Neuron (in vitro differentiated cells): ENCODE results near the gene PPP1R15A.

Source experiments
- H2AFZ ChIP-seq: one replicate; pipeline ENCODE4 v1.6.1; 2013; ENCODE audit warnings: low read depth, mild to moderate bottlenecking, inconsistent platforms, low read length, moderate library complexity
- H3K27me3 ChIP-seq: one replicate; pipeline ENCODE4 v1.6.1; 2013; ENCODE audit warnings: low read length; ENCODE audit not compliant: insufficient read depth
- H3K36me3 ChIP-seq: one replicate; pipeline ENCODE4 v1.6.1; 2013; ENCODE audit warnings: low read length; ENCODE audit not compliant: insufficient read depth
- H3K4me1 ChIP-seq: one replicate; pipeline ENCODE4 v1.6.1; 2013; ENCODE audit warnings: low read length; ENCODE audit not compliant: insufficient read depth
- H3K4me3 ChIP-seq: 2 replicates; pipeline ENCODE4 v1.5.1; 2013; ENCODE audit warnings: mild to moderate bottlenecking, low read length, moderate library complexity
- H3K9me3 ChIP-seq: one replicate; pipeline ENCODE4 v1.6.1; 2013; ENCODE audit warnings: low read length

The PPP1R15A gene

GRCh38 chr19:48872182-48872883 is at the start of gene PPP1R15A:
TSS of gene PPP1R15A (plus strand) at chr19:48872421. CDS start at chr19:48873234, 813 bp downstream.
- Histone ChIP-seq H3K27me3 (no peaks in the 10 kb centered on the region), H3K9me3 (no peaks in the 10 kb centered on the region), H3K4me3 (peak within 1 kb of the TSS; percentile 79), H2AFZ (peak within 1 kb of the TSS; percentile 6), H3K4me1 (peaks cover 55% of the 10 kb centered on the region), H3K36me3 (peaks cover 23% of the 10 kb centered on the region)

GRCh38 chr19:48822514-48822913 is 49.7 kb upstream of the PPP1R15A start:
- H3K27me3 ChIP-seq = no peaks in the 10 kb centered on the region
- H3K36me3 ChIP-seq = no peaks in the 10 kb centered on the region
- H3K9me3 ChIP-seq = peaks cover 5% of the 10 kb centered on the region
- no peak overlapping the region for H2AFZ ChIP-seq
- H3K4me1 ChIP-seq = no peaks in the 10 kb centered on the region
- no peak overlapping the region for H3K4me3 ChIP-seq

- Histone ChIP-seq H3K9me3 (peaks cover 5% of the 10 kb centered on the region), H3K4me3 (no peak overlapping the region), H3K36me3 (no peaks in the 10 kb centered on the region), H3K27me3 (no peaks in the 10 kb centered on the region), H2AFZ (no peak overlapping the region), H3K4me1 (no peaks in the 10 kb centered on the region)
Measured at GRCh38 chr19:48826606-48827020, 45.6 kb upstream of the PPP1R15A start.

GRCh38 chr19:48830088-48830487 is 42.1 kb upstream of the PPP1R15A start:
- H3K4me3 ChIP-seq = no peak overlapping the region
- H2AFZ ChIP-seq = no peak overlapping the region
- H3K9me3 ChIP-seq = no peaks in the 10 kb centered on the region

GRCh38 chr19:48830965-48831364 is 41.3 kb upstream of the PPP1R15A start:
- Histone ChIP-seq H2AFZ (no peak overlapping the region), H3K27me3 (no peaks in the 10 kb centered on the region), H3K36me3 (no peaks in the 10 kb centered on the region), H3K9me3 (no peaks in the 10 kb centered on the region), H3K4me1 (no peaks in the 10 kb centered on the region), H3K4me3 (no peak overlapping the region)

More at GRCh38 chr19:48830088-48830487, 42.1 kb upstream of the PPP1R15A start:
- Histone ChIP-seq H3K36me3 (no peaks in the 10 kb centered on the region), H3K4me1 (no peaks in the 10 kb centered on the region), H3K27me3 (no peaks in the 10 kb centered on the region)

- Histone ChIP-seq H3K4me3 (no peak overlapping the region), H3K36me3 (no peaks in the 10 kb centered on the region), H2AFZ (no peak overlapping the region), H3K27me3 (no peaks in the 10 kb centered on the region), H3K9me3 (no peaks in the 10 kb centered on the region), H3K4me1 (no peaks in the 10 kb centered on the region)
Measured at GRCh38 chr19:48833049-48833448, 39.2 kb upstream of the PPP1R15A start.

GRCh38 chr19:48833977-48834376 is 38.2 kb upstream of the PPP1R15A start:
- Histone ChIP-seq H2AFZ (no peak overlapping the region), H3K9me3 (no peaks in the 10 kb centered on the region), H3K36me3 (no peaks in the 10 kb centered on the region), H3K4me1 (no peaks in the 10 kb centered on the region), H3K4me3 (no peak overlapping the region), H3K27me3 (no peaks in the 10 kb centered on the region)

GRCh38 chr19:48835734-48836088 is 36.5 kb upstream of the PPP1R15A start:
- H2AFZ ChIP-seq = no peak overlapping the region
- no peaks in the 10 kb centered on the region for H3K36me3 ChIP-seq
- H3K4me1 ChIP-seq = no peaks in the 10 kb centered on the region
- no peak overlapping the region for H3K4me3 ChIP-seq
- no peaks in the 10 kb centered on the region for H3K9me3 ChIP-seq
- no peaks in the 10 kb centered on the region for H3K27me3 ChIP-seq

- Histone ChIP-seq H3K9me3 (no peaks in the 10 kb centered on the region), H3K4me1 (no peaks in the 10 kb centered on the region), H3K36me3 (no peaks in the 10 kb centered on the region), H3K27me3 (no peaks in the 10 kb centered on the region), H3K4me3 (no peak within 1 kb of the TSS), H2AFZ (no peak within 1 kb of the TSS)
Measured at GRCh38 chr19:48836089-48837017, 35.9 kb upstream of the PPP1R15A start, which contains the start of gene HSD17B14. TSS of gene HSD17B14 (minus strand) at chr19:48836491. CDS start at chr19:48836411, 80 bp downstream.

- Histone ChIP-seq H3K4me1 (no peaks in the 10 kb centered on the region), H3K27me3 (no peaks in the 10 kb centered on the region), H3K4me3 (no peak overlapping the region), H3K36me3 (no peaks in the 10 kb centered on the region), H3K9me3 (no peaks in the 10 kb centered on the region), H2AFZ (no peak overlapping the region)
Measured at GRCh38 chr19:48837051-48837524, 35.1 kb upstream of the PPP1R15A start.

- Histone ChIP-seq H3K9me3 (no peaks in the 10 kb centered on the region), H2AFZ (no peak overlapping the region), H3K36me3 (no peaks in the 10 kb centered on the region), H3K27me3 (no peaks in the 10 kb centered on the region), H3K4me1 (no peaks in the 10 kb centered on the region), H3K4me3 (no peak overlapping the region)
Measured at GRCh38 chr19:48837687-48838086, 34.5 kb upstream of the PPP1R15A start.

GRCh38 chr19:48841047-48841446 is 31.2 kb upstream of the PPP1R15A start:
- H3K36me3 ChIP-seq = no peaks in the 10 kb centered on the region
- no peaks in the 10 kb centered on the region for H3K9me3 ChIP-seq

GRCh38 chr19:48841571-48841970 is 30.6 kb upstream of the PPP1R15A start:
- Histone ChIP-seq H3K4me3 (no peak overlapping the region), H3K4me1 (no peaks in the 10 kb centered on the region), H3K27me3 (no peaks in the 10 kb centered on the region), H2AFZ (no peak overlapping the region), H3K36me3 (no peaks in the 10 kb centered on the region), H3K9me3 (no peaks in the 10 kb centered on the region)

More at GRCh38 chr19:48841047-48841446, 31.2 kb upstream of the PPP1R15A start:
- Histone ChIP-seq H3K4me3 (no peak overlapping the region), H3K4me1 (no peaks in the 10 kb centered on the region), H2AFZ (no peak overlapping the region), H3K27me3 (no peaks in the 10 kb centered on the region)
